Hippocampal formation (tissue), 2 donors: ENCODE measurements around the gene CPNE1.

Experiments used
- DNase-seq, 2 donors: peaks; one replicate each; lab custom pipeline; 2025; lab: John Stamatoyannopoulos, UW

The CPNE1 gene

DNA sequence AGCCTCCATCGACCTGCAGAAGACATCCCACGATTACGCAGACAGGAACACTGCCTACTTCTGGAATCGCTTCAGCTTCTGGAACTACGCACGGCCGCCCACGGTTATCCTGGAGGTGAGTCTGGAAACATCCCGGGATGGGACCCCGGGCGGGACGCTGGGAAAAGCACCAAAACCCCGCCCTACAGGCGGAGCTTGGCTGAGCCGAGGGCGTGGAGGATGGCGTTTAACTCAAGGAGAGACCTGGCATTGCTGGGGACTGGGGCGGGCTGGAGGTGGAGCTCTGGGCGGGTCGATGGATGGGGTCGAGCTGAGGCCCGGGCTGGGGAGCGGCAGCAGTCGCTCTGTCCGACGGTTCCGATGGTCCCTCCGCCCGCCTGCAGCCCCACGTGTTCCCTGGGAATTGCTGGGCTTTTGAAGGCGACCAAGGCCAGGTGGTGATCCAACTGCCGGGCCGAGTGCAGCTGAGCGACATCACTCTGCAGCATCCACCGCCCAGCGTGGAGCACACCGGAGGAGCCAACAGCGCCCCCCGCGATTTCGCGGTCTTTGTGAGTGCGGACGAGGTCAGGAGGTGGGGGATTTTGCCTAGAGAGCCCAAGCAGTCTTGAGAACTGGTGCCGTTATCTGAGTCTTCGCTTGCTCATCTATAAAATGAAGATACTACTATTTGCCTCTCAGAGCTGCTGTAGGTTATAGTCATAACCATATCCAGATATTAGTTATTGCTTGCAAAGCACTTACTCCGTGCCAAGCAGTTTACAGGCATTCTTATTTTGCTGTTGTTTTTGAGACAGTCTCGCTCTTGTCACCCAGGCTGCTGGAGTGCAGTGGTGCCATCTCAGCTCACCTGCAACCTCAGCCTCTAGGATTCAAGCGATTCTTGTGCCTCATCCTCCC is 45.3 kb downstream of the CPNE1 start:
- peak in 1 of 2 donors; percentile 44 for DNase-seq

DNA sequence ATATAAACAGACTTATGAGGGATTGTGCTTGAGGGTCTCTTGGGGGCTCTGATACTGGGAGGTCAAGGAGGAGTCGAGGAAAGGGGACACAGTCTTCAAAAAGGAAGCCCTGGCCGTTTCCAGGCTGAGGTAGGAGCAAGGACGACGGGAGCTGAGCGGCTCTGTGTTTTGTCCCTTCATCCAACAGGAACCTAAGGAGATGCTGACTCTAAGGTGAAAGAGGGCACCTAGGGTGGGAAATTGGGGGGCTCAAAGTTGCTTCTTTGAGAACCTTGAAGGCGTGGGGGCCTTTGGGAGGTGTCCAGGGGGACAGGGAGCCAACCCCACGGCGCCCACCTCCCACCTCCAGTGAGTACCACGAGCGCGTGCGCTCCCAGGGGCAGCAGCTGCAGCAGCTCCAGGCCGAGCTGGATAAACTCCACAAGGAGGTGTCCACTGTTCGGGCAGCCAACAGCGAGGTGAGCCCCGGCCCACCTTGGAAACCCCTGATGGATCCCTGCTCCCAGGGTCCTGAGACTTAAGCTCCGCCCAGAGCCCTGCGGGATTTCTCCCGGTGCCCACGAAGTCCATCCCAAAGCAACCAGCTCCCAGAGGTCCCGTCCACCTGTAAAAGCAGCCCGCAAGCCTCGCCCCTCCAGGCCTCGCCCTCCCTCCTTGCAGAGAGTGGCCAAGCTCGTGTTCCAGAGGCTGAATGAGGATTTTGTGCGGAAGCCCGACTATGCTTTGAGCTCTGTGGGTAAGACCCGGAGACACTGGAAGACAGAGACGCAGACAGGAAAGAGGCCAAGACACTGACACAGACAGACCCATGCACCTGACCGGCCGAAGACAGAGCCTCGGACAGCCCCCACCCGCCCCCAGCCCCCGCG is 46.2 kb downstream of the CPNE1 start:
- no peak for DNase-seq

- DNase-seq = no peak
Observed at GRCh38 chr20:35617397-35618262, 47.1 kb downstream of the CPNE1 start.

GRCh38 chr20:35616465-35617396 is 48.0 kb downstream of the CPNE1 start:
- DNase-seq = peak; percentile 10 to 20

DNA sequence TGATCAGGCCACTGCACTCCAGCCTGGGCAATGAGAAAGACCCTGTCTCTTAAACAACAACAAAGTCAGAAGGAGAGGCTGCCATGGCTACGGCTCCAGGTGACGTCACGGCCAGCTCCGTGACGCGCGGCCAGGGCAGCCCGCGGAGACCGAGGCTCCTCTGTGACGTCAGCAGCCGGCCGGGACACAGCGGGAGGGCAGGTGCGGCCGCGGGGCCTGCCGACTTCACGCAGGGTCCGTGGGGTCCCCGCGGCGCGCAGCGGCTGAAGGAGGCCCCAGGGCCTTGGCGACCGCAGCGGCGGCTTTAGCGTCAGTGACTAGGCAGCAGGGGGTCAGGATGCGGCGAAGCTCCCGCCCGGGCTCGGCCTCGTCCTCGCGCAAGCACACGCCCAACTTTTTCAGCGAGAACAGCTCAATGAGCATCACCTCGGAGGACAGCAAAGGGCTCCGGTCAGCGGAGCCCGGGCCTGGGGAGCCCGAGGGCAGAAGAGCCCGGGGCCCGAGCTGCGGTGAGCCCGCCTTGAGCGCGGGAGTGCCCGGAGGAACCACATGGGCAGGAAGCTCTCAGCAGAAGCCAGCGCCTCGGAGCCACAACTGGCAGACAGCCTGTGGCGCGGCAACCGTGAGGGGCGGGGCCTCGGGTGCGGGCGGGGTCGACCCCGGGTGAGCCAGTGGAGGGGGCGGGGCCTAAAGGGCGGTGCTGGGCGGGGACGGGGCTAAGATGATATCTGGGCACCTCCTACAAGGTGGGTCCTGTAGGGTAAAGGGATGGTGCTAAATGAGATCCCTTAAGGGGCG is 48.8 kb downstream of the CPNE1 start, which contains the start of gene SPAG4:
SPAG4 (plus strand) TSS at position 163 of the 798 bp plus-strand sequence; CDS start at position 338, 175 bp downstream.
- DNase-seq = peak; percentile 92 to 93

DNA sequence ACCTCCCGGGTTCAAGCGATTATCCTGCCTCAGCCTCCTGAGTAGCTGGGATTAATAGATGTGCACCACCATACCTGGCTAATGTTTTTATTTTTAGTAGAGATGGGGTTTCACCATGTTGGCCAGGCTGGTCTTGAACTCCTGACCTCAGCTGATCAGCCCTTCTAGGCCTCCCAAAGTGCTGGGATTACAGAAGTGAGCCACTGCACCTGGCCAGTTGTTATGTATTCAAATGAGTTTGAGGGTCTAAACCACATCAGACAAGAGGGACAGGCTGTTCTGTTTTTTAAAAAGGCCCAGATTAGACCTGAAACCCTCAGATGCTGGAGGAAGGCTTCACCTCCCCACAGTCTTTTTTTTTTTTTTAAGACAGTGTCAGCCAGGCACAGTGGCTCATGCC is 53.2 kb downstream of the CPNE1 start:
- DNase-seq = no peak

DNA sequence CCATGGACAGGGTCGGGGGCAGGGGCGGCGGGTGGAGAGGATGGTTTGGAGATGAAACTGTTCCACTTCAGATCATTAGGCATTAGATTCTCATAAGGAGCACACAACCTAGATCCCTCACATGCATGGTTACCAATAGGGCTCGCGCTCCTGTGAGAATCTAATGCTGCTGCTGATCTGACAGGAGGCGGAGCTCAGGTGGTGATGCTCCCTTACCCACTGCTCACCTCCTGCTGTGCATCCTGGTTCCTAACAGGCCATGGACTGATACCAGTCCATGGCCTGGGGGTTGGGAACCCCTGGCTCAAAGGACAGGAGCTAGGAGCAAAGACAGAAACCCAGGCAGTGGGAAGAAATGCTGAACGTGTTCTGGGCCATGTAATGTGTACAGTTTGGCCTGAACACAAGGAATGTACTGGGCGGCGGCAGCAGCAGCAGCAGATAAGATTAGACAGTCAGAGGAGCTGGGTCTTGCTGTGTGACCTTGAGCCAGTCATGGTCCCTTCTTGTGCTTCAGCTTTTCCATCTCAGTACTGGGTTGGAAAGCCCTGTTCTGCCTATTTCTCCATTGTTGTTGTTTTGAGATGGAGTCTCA is 53.8 kb downstream of the CPNE1 start:
- no peak for DNase-seq

DNA sequence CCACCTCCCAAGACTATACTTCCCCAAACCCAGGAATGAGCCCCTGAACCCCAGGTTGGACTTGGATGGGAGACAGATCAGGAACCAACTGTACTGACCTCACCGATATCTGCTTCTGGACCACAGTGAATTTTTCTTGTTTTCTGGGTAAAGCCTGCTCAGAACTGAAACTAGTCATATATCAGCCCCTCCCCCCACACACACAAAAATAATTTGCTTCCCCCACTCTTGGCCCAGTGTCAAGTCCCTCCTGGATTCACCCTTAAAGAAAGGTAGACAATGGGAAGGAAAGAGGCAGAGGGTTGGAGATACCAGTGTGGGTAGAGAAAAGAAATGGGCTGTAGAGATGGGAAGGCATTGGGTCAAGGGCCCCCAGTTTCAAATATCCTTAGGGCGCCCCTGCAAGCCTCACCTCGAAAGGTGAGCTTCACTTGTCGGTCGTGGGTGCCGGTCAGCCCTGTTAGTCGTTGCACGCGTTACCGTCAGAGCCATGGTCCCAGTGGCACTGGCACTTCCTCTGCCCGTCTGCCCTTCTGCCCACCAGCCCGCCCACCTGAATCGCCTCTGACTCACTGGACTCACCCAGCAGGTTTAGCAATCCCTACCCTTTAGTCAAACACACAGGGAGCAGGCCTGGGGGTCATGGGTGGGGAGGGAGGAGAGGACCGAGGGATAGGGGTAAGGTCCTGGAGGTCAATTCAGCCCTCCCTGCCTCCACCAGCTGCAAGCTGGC is 57.5 kb downstream of the CPNE1 start:
- no peak for DNase-seq

GRCh38 chr20:35606127-35606526 is 58.6 kb downstream of the CPNE1 start:
- no peak for DNase-seq

DNA sequence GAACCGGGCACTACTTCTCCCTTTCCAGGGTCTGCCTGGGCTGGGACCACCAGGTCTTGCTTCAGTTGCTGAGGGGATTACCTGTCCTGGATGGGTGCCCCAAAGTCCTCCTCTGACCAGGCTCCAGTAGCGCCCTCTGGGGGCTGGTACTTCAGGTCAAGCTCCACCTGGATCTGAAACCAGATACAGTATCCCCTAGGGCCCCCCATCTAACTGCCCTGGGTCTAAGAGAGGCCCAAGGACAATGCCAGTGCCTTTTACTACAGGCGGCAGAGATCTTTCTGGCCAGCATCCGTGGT is 60.3 kb downstream of the CPNE1 start:
- no peak for DNase-seq

- no peak for DNase-seq
Observed at GRCh38 chr20:35603695-35604448, 60.8 kb downstream of the CPNE1 start.

DNA sequence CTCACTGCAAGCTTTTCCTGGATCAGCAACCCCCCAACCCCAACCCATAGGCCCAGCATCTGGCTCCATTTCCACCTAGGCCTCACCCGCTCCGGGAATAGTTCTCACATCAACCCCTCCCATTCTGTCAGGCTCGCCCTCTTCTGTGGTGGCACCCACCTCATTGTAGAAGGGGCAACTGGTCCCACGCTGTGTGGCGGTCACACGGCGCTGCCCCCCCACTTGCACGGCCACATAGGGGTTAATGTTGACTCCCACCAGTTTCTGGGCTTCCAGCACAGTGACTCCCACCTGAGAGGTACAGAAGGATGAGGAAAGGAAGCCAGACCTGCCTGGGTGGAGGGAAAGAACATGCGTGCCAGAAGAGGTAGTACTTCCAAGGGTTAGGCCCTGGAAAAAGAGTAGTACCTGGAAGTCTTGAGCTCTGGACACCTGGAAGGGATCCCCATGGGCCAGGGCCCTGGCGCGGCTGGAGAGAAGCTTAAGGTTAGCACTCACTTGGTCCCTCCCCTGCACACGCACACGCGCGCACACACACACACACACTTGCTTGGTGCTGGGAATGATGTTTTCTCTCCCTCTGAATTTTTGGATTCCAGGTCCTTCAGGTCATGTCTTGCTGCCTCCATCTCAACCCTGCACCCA is 61.7 kb downstream of the CPNE1 start:
- no peak for DNase-seq

- DNase-seq = no peak
Observed at GRCh38 chr20:35601990-35602389, 62.7 kb downstream of the CPNE1 start.

DNA sequence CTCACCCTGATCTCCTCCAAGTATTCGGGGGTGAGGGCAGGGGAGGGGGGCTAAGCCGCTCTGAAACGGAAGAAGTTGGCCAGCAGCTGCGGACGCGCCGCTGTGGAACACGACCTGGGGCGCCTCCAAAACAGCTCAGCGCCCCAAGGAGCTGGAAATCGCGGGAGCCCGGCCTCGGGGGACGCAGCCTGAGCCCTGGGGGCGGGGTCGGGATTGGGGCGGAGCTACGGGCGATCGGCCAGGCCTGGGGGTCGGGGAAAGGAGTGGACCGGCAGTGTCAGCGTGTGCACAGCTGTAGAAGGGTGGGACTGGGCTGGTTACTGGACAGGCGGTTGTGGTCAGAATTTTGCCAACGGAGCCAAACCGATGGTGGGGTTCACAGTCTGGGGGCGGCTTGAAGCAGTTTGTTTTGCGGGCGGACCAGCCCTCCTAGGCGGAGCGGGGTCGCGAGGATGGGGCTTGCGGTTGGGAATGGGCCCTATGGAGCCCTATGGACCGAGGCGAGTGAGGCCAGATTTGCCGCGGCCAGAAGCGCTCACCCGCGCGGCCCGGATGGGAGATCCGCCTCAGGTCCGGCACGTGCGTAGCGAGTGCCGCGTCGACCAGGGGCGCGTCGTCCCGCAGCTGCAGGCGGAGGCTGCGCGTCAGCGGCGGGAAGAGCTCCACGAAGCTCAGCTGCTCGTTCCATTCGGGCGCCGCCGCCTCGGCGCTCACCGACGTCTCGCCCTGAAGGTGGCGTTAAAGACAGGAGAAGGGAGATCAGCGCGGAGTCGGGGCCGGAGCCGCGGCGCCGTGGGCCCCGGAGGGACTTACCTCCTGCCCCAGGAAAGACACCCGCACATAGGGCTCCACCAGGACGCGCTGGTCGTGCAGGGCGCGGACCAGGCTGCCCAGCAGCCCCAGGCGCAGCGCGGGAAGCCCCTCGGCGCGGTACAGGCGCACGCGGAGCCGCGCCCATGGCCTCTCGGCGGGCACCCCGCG is 63.4 kb downstream of the CPNE1 start:
- DNase-seq = peak; percentile 21 to 54

GRCh38 chr20:35600176-35600992 is 64.3 kb downstream of the CPNE1 start:
- DNase-seq = no peak

- no peak for DNase-seq
Observed at GRCh38 chr20:35599776-35600120, 65.0 kb downstream of the CPNE1 start.
